GM19397 (cell line): ENCODE data around the gene CDKN2AIP.

ENCODE experiments used
- ATAC-seq: cut with Tn5 transposase; IDR thresholded peaks from one replicate; pipeline ENCODE4 v1.9.1; 2021; ENCODE audit warnings: mild to moderate bottlenecking, moderate library complexity; ENCODE audit not compliant: unreplicated experiment

The CDKN2AIP gene, protein sequence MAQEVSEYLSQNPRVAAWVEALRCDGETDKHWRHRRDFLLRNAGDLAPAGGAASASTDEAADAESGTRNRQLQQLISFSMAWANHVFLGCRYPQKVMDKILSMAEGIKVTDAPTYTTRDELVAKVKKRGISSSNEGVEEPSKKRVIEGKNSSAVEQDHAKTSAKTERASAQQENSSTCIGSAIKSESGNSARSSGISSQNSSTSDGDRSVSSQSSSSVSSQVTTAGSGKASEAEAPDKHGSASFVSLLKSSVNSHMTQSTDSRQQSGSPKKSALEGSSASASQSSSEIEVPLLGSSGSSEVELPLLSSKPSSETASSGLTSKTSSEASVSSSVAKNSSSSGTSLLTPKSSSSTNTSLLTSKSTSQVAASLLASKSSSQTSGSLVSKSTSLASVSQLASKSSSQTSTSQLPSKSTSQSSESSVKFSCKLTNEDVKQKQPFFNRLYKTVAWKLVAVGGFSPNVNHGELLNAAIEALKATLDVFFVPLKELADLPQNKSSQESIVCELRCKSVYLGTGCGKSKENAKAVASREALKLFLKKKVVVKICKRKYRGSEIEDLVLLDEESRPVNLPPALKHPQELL

DNA sequence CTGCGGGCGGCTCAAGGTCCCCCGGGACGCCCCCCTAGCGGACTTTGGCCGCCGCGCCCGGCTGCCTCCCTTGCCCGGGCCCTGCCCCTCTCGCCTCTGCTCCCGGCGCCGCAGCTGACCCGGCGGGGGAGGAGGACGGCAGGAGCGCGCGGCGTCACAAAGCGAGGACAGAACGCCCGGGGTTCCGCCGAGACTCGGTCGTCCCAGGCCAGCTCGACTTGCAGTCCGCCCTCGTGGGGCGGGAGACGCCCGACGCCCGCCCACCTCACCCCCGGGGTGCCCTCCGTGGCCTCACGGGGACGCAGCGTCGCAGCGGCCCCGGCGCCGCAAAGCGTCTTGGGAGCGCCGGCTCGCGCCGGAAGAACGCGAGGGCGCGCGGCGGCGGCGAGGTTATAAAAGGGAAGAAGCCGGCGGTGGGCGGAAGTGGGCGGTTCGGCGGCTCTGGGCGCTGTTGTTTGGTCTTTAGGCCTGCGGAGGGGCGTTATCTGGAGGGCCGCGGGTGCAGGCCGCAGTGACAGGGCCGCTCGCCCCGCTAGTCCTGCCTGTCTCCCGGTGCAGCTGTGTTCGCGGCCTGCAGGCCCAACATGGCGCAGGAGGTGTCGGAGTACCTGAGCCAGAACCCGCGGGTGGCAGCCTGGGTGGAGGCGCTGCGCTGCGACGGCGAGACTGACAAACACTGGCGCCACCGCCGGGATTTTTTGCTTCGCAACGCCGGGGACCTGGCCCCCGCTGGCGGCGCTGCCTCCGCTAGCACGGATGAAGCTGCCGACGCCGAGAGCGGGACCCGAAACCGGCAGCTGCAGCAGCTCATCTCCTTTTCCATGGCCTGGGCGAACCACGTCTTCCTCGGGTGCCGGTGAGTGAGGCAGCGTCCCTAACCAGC lies at the start of gene CDKN2AIP:
TSS of gene CDKN2AIP (plus strand) at position 423 of the 883 bp plus-strand sequence. CDS start at position 585, 162 bp downstream.
- ATAC-seq = peak; percentile 87

GRCh38 chr4:183395395-183395794 lies 49.0 kb upstream of the CDKN2AIP start:
- ATAC-seq = no peak

GRCh38 chr4:183396227-183396637 lies 48.2 kb upstream of the CDKN2AIP start:
- ATAC-seq = no peak

GRCh38 chr4:183397741-183398297 lies 46.6 kb upstream of the CDKN2AIP start:
- ATAC-seq = no peak

DNA sequence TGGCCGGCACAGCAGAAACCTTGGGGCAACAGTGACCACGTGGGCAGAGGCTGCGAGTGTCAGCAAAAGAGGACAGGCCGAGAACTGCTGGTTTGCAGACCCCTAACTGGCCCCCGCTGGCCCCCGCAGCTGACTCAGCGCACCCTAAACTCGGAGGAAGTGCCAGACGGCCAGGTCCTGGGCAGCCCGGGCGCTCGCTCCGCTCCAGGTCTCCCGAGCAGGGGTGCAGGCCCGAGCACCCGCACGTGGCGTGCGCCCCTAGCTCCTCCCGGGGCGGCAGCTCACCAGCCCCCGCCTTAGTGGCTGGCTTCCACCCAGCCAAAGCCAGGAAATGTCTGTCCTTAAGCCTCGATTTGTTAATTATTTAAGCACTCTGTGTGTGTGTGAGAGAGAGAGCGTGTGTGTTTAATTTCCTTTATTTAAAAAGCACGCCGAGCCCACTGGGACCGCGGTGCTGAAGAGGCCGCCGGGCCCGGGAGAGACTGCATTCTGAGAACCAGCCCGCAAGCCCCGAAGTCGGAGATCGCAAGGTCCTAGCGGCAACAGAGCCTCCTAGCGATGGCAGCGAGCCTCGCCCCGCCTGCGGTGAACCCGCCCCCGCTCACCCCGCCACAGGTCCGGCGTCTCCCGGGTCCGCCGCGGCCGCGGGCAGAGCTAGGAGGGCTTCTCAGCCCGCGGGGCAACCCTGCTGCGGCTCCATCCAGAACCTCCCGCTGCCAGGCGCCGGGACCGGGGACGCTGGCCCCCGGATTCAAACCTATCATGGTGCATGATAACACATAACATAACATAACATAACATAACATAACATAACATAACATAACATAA lies 45.9 kb upstream of the CDKN2AIP start:
- ATAC-seq = peak; percentile 95

DNA sequence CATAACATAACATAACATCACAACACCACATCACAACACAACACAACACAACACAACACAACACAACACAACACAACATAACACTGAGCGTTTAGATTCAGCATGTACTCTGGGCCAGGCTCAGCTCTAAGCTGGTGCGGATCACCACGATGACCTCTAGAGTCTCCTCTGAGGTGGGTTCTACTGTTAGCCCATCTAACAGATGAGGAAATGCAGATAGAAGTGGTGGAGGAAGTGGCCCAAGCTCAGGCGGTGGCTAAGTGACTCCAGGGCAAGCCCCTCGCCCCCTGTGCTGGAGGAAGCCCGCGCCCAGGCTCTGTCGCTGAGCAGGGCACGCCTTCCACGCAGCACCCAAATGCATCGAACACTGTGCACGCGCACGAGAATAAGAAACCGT lies 45.3 kb upstream of the CDKN2AIP start:
- ATAC-seq = peak; percentile 4

- no peak for ATAC-seq
These were observed 44.8 kb upstream of the CDKN2AIP start for GRCh38 chr4:183399616-183400015.

DNA sequence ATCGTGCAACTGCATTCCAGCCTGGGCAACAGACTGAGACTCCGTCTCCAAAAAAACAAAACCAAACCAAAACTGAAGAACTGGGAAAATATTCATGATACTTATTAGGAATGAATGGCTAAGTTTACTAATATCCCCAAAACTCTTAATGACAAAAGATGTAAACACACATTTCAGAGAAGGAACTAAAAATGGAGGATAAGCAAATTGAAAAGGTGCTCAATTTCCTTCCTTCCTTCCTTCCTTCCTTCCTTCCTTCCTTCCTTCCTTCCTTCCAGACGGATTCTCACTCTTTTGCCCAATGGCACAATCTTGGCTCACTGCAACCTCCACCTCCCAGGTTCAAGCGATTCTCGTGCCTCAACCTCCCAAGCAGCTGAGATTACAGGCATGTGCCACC lies 44.4 kb upstream of the CDKN2AIP start:
- ATAC-seq = no peak

- no peak for ATAC-seq
These were observed 43.0 kb upstream of the CDKN2AIP start for GRCh38 chr4:183401473-183401872.

- ATAC-seq = no peak
These were observed 41.7 kb upstream of the CDKN2AIP start for GRCh38 chr4:183402771-183403170.

- ATAC-seq = no peak
These were observed 41.0 kb upstream of the CDKN2AIP start for GRCh38 chr4:183403486-183403885.

GRCh38 chr4:183403961-183404360 lies 40.5 kb upstream of the CDKN2AIP start:
- no peak for ATAC-seq

- ATAC-seq = no peak
These were observed 39.1 kb upstream of the CDKN2AIP start for GRCh38 chr4:183405303-183405702.

GRCh38 chr4:183407128-183407585 lies 37.3 kb upstream of the CDKN2AIP start:
- ATAC-seq = peak; percentile 88

DNA sequence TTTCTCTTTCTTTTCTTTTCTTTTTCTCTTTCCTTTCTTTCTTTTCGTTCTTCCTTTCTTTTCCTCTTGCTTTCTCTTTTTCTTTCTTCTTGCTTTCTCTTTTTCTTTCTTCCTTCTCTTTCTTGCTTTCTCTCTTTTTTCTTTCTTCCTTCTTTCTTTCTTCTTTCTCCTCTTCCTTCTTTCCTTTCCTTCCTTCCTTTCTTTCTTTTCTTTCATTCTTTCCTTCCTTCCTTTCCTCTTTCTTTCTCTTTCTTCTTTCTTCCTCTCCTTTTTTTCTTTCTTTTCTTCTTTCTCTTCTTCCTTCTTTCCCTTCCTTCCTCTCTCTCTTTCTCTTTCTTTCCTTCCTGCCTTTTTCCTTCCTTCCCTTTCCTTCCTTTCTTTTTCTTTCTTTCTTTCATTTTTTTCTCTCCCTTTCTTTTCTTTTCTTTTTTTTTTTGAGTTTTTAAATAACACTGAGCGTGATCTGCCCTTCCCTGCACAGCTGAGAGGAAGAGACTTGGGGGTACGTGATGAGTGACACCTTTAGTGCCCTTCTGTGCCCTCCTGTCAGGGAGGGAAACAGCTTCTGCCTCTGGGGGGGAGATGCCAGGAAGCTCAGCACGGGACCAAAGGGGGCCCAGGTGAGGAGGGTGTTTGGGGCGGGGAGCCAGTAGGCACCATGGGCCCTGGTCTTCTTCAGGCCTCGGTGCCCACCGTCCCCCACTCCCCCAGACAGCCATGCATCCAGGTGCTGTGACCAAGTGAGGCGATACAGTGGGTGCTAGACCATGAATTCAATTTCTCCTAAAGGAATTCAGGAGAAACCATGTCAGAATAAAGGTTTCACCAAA lies 36.6 kb upstream of the CDKN2AIP start:
- no peak for ATAC-seq

DNA sequence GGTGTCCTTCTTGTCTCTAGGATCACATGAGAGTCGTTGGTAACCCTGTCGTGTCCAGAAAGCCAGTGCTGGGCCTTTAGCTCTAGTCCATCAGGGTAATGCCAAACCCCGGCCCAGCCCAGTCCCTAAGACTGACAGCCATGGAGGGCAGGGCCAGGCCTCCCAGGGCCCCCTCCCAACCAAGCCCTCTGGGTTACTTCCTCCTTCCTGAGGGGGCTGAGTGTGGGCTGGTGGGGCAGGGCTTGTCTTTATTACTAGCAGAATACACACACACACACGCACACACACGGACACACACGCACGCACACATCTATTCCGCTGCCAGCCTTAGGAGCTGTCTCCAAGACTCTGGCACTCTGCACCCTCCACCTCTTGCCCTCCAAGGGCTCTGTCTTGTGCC lies 35.6 kb upstream of the CDKN2AIP start:
- ATAC-seq = no peak

DNA sequence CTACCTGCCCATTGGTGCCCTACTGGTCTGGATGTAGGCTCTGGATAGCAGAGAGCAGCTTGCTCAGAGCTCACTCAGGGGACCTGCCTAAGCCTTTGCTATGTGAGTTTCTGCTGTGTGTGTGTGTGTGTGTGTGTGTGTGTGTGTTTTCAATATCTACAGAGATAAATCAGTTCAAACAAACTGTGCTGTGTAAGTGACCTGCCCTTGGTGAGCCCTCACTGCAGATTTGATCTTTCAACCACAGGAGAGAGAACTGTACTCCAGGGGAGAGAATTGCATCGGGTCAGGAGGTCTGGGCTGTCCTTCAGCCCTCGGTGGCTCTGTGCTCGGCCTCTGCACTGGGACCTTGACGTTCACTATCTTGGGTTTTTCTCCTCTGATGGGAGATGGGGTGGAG lies 35.0 kb upstream of the CDKN2AIP start:
- no peak for ATAC-seq

DNA sequence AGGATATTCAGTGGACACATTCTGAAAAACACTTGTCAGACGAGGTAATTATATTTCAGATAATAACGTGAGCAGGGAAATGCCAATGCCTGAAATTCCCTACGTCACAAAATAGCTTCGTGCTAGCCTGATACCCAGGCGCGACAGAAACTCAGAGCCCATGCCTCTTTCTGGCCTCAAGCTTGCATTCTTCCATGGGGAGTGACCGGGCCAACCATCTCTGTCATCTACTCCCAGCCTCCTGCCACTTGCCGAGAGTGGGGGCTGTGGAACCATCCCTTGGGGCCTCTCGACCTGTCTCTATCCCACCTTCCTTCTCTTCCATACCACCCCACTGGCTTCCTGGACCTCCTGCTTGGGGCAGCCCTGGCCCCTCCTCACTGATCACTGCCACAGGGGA lies 34.5 kb upstream of the CDKN2AIP start:
- no peak for ATAC-seq

GRCh38 chr4:183411291-183411861 lies 33.1 kb upstream of the CDKN2AIP start:
- ATAC-seq = peak; percentile 78
